ENCODE data around the gene APBB2. TPM values are rescaled to one million over a fixed set of nuclear protein-coding genes. Genes with fewer than 3 reads are reported as not detected.

Gene APBB2
- total RNA-seq, 1 experiment from 2014 or later, result 49.0 TPM

DNA sequence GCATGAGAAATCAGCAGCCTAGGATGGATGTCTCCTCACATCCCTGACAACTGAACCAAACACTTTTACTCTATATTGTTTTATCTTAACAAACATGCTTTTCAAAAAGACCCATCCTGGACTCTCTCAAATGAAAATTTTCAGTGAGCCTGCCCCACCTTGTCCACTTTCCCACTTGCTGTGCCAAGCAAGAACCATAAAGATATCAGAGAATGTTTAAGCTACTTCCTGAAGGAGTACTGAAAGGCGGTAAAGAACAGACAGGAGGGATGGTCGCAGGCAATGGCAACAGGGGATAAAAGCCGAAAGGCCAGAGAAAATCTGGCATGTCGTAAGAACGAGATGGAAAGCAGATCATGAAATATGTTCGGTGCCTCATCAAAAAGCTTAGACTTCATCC lies 10.5 kb downstream of the APBB2 start:
- Mint-ChIP-seq H3K36me3 (no peaks in the 10 kb centered on the region), H3K9me3 (no peaks in the 10 kb centered on the region), H3K27ac (no peak overlapping the region), H3K4me3 (no peak overlapping the region), H3K27me3 (ENCODE audit: low read depth) (no peaks in the 10 kb centered on the region), H3K4me1 (peaks cover 33% of the 10 kb centered on the region)
- TF ChIP-seq MXD4 (CRISPR knock-in tag; IDR thresholded peaks at IDR 0.05; ENCODE audit: borderline replicate concordance), result no peak
- no peak for TF ChIP-seq SMAD3 (CRISPR knock-in tag; IDR thresholded peaks at IDR 0.05; ENCODE audit: borderline replicate concordance)
- TF ChIP-seq, protein P1, sequence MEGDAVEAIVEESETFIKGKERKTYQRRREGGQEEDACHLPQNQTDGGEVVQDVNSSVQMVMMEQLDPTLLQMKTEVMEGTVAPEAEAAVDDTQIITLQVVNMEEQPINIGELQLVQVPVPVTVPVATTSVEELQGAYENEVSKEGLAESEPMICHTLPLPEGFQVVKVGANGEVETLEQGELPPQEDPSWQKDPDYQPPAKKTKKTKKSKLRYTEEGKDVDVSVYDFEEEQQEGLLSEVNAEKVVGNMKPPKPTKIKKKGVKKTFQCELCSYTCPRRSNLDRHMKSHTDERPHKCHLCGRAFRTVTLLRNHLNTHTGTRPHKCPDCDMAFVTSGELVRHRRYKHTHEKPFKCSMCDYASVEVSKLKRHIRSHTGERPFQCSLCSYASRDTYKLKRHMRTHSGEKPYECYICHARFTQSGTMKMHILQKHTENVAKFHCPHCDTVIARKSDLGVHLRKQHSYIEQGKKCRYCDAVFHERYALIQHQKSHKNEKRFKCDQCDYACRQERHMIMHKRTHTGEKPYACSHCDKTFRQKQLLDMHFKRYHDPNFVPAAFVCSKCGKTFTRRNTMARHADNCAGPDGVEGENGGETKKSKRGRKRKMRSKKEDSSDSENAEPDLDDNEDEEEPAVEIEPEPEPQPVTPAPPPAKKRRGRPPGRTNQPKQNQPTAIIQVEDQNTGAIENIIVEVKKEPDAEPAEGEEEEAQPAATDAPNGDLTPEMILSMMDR (IDR thresholded peaks at IDR 0.05), result no peak
- TF ChIP-seq NR1H2 (CRISPR knock-in tag; IDR thresholded peaks at IDR 0.05), result no peak
- TF ChIP-seq PRRX2 (CRISPR knock-in tag; IDR thresholded peaks at IDR 0.05), result no peak
- TF ChIP-seq ZNF121 (CRISPR knock-in tag; IDR thresholded peaks at IDR 0.05), result no peak
- TF ChIP-seq, protein P2, sequence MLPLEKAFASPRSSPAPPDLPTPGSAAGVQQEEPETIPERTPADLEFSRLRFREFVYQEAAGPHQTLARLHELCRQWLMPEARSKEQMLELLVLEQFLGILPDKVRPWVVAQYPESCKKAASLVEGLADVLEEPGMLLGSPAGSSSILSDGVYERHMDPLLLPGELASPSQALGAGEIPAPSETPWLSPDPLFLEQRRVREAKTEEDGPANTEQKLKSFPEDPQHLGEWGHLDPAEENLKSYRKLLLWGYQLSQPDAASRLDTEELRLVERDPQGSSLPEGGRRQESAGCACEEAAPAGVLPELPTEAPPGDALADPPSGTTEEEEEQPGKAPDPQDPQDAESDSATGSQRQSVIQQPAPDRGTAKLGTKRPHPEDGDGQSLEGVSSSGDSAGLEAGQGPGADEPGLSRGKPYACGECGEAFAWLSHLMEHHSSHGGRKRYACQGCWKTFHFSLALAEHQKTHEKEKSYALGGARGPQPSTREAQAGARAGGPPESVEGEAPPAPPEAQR (CRISPR knock-in tag; IDR thresholded peaks at IDR 0.05), result no peak
- no peak for TF ChIP-seq CBFB (CRISPR knock-in tag; IDR thresholded peaks at IDR 0.05; ENCODE audit: low read depth)
- TF ChIP-seq ZNF416 (CRISPR knock-in tag; IDR thresholded peaks at IDR 0.05), result no peak
- TF ChIP-seq JAZF1 (CRISPR knock-in tag; IDR thresholded peaks at IDR 0.05), result no peak
- TF ChIP-seq, protein P3, sequence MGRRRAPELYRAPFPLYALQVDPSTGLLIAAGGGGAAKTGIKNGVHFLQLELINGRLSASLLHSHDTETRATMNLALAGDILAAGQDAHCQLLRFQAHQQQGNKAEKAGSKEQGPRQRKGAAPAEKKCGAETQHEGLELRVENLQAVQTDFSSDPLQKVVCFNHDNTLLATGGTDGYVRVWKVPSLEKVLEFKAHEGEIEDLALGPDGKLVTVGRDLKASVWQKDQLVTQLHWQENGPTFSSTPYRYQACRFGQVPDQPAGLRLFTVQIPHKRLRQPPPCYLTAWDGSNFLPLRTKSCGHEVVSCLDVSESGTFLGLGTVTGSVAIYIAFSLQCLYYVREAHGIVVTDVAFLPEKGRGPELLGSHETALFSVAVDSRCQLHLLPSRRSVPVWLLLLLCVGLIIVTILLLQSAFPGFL (CRISPR knock-in tag; IDR thresholded peaks at IDR 0.05; ENCODE audit: borderline replicate concordance), result no peak
- TF ChIP-seq, protein P4, sequence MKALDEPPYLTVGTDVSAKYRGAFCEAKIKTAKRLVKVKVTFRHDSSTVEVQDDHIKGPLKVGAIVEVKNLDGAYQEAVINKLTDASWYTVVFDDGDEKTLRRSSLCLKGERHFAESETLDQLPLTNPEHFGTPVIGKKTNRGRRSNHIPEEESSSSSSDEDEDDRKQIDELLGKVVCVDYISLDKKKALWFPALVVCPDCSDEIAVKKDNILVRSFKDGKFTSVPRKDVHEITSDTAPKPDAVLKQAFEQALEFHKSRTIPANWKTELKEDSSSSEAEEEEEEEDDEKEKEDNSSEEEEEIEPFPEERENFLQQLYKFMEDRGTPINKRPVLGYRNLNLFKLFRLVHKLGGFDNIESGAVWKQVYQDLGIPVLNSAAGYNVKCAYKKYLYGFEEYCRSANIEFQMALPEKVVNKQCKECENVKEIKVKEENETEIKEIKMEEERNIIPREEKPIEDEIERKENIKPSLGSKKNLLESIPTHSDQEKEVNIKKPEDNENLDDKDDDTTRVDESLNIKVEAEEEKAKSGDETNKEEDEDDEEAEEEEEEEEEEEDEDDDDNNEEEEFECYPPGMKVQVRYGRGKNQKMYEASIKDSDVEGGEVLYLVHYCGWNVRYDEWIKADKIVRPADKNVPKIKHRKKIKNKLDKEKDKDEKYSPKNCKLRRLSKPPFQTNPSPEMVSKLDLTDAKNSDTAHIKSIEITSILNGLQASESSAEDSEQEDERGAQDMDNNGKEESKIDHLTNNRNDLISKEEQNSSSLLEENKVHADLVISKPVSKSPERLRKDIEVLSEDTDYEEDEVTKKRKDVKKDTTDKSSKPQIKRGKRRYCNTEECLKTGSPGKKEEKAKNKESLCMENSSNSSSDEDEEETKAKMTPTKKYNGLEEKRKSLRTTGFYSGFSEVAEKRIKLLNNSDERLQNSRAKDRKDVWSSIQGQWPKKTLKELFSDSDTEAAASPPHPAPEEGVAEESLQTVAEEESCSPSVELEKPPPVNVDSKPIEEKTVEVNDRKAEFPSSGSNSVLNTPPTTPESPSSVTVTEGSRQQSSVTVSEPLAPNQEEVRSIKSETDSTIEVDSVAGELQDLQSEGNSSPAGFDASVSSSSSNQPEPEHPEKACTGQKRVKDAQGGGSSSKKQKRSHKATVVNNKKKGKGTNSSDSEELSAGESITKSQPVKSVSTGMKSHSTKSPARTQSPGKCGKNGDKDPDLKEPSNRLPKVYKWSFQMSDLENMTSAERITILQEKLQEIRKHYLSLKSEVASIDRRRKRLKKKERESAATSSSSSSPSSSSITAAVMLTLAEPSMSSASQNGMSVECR (CRISPR knock-in tag; IDR thresholded peaks at IDR 0.05; ENCODE audit: borderline replicate concordance), result no peak
- TF ChIP-seq, protein P5, sequence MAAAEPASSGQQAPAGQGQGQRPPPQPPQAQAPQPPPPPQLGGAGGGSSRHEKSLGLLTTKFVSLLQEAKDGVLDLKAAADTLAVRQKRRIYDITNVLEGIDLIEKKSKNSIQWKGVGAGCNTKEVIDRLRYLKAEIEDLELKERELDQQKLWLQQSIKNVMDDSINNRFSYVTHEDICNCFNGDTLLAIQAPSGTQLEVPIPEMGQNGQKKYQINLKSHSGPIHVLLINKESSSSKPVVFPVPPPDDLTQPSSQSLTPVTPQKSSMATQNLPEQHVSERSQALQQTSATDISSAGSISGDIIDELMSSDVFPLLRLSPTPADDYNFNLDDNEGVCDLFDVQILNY (CRISPR knock-in tag; IDR thresholded peaks at IDR 0.05), result no peak
- TF ChIP-seq KAT7 (CRISPR knock-in tag; IDR thresholded peaks at IDR 0.05; ENCODE audit: borderline replicate concordance), result no peak
- no peak for TF ChIP-seq RELA (CRISPR knock-in tag; IDR thresholded peaks at IDR 0.05; ENCODE audit: borderline replicate concordance)
- TF ChIP-seq NFE2L1 (CRISPR knock-in tag; IDR thresholded peaks at IDR 0.05), result no peak
- POLR2A ChIA-PET, result no interaction called here
- CTCF ChIA-PET, result interaction anchor here (2.5 to 2.7 kb wide), 2 partner anchors 10 to 279 kb away, joined by 8 to 24 read pairs; partner anchors contain the start of gene APBB2
- ATAC-seq (no peak), DNase-seq (ENCODE audit: low spot score) (no peak)
